ENCODE results near the gene TMEM178A. TPM values are rescaled to one million over a fixed set of nuclear protein-coding genes. Genes with fewer than 3 reads are reported as not detected.

TMEM178A gene
- total RNA-seq, 4 donors from 2014 or later = 0.70 to 9.9 (median 3.9) TPM

GRCh38 chr2:39688181-39688580 lies 22.5 kb downstream of the TMEM178A start:
- no peaks in the 10 kb centered on the region for H3K36me3 ChIP-seq
- no peaks in the 10 kb centered on the region for H3K9me3 ChIP-seq
- no peak for DNase-seq
- TF ChIP-seq POLR2A (IDR thresholded peaks at IDR 0.05) (no peak), CTCF (IDR thresholded peaks at IDR 0.05) (no peak)
- H3K4me3 ChIP-seq = no peak overlapping the region
- H3K27ac ChIP-seq = no peak overlapping the region
- H3K4me1 ChIP-seq = no peaks in the 10 kb centered on the region
- H3K27me3 ChIP-seq = no peaks in the 10 kb centered on the region

GRCh38 chr2:39689272-39689841 lies 23.6 kb downstream of the TMEM178A start:
- Histone ChIP-seq H3K9me3 (no peaks in the 10 kb centered on the region), H3K36me3 (no peaks in the 10 kb centered on the region), H3K4me3 (no peak overlapping the region), H3K4me1 (no peaks in the 10 kb centered on the region), H3K27ac (no peak overlapping the region), H3K27me3 (no peaks in the 10 kb centered on the region)
- TF ChIP-seq CTCF (IDR thresholded peaks at IDR 0.05) (no peak), POLR2A (IDR thresholded peaks at IDR 0.05) (no peak)
- no peak for DNase-seq

- no peaks in the 10 kb centered on the region for H3K36me3 ChIP-seq
- H3K9me3 ChIP-seq = no peaks in the 10 kb centered on the region
- no peak overlapping the region for H3K4me3 ChIP-seq
- no peak for TF ChIP-seq CTCF (IDR thresholded peaks at IDR 0.05)
- no peak for TF ChIP-seq POLR2A (IDR thresholded peaks at IDR 0.05)
- no peaks in the 10 kb centered on the region for H3K4me1 ChIP-seq
- DNase-seq = no peak
- no peaks in the 10 kb centered on the region for H3K27me3 ChIP-seq
- no peak overlapping the region for H3K27ac ChIP-seq
Measured at GRCh38 chr2:39689876-39690275, 24.2 kb downstream of the TMEM178A start.

- Histone ChIP-seq H3K4me1 (no peaks in the 10 kb centered on the region), H3K4me3 (no peak overlapping the region), H3K27me3 (no peaks in the 10 kb centered on the region)
Measured at GRCh38 chr2:39693245-39693644, 27.5 kb downstream of the TMEM178A start.

GRCh38 chr2:39696101-39696553 lies 30.4 kb downstream of the TMEM178A start:
- Histone ChIP-seq H3K4me1 (no peaks in the 10 kb centered on the region), H3K27ac (no peak overlapping the region), H3K9me3 (no peaks in the 10 kb centered on the region), H3K36me3 (no peaks in the 10 kb centered on the region), H3K4me3 (no peak overlapping the region), H3K27me3 (no peaks in the 10 kb centered on the region)
- DNase-seq = no peak
- TF ChIP-seq POLR2A (IDR thresholded peaks at IDR 0.05) (no peak), CTCF (IDR thresholded peaks at IDR 0.05) (no peak)

More at GRCh38 chr2:39693245-39693644, 27.5 kb downstream of the TMEM178A start:
- no peak for DNase-seq
- no peaks in the 10 kb centered on the region for H3K9me3 ChIP-seq
- no peak overlapping the region for H3K27ac ChIP-seq
- TF ChIP-seq CTCF (IDR thresholded peaks at IDR 0.05) (no peak), POLR2A (IDR thresholded peaks at IDR 0.05) (no peak)
- no peaks in the 10 kb centered on the region for H3K36me3 ChIP-seq

- no peak for TF ChIP-seq POLR2A (IDR thresholded peaks at IDR 0.05)
- TF ChIP-seq CTCF (IDR thresholded peaks at IDR 0.05) = peak in 4 of 6 experiments; percentile 10 to 54 (median 49)
- Histone ChIP-seq H3K36me3 (no peaks in the 10 kb centered on the region), H3K4me1 (no peaks in the 10 kb centered on the region), H3K27ac (no peak overlapping the region), H3K9me3 (peaks cover 0 to 3% (median 0%) of the 10 kb centered on the region in 4 donors), H3K4me3 (no peak overlapping the region), H3K27me3 (no peaks in the 10 kb centered on the region)
- no peak for DNase-seq
Measured at GRCh38 chr2:39696838-39697237, 31.1 kb downstream of the TMEM178A start.
